VCaP (cell line): ENCODE data around the gene SPATA20.

ENCODE experiments used
- H3K27ac ChIP-seq: fragments of 450-650 bp; 2 replicates; pipeline ENCODE4 v1.5.1; 2017
- TF ChIP-seq, protein P1 (sequence below): fragments of 450-650 bp; conservative IDR thresholded peaks from 2 replicates; pipeline ENCODE4 v1.5.1; 2017; ENCODE audit warnings: mild to moderate bottlenecking, moderate library complexity

The SPATA20 gene

DNA sequence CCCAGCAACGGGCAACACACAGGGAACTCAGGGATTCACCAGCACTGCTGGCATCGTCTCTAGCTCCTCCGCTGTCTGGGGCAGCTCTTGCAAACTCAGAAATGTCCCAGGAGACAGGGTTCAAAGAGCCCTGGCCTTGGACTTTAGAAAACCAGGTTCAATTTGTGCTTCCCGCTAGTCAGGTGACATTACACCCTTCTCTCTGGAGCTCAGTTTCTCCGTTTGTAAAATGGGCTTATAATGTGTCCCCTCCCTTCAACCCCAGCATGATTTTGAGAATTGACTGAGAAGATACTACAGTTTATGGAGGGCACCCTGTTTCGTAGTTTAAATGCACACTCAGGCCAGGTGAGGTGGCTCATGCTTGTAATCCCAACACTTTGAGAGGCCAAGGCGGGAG is 40.7 kb upstream of the SPATA20 start:
- no peak overlapping the region for H3K27ac ChIP-seq
- TF ChIP-seq, protein P1, sequence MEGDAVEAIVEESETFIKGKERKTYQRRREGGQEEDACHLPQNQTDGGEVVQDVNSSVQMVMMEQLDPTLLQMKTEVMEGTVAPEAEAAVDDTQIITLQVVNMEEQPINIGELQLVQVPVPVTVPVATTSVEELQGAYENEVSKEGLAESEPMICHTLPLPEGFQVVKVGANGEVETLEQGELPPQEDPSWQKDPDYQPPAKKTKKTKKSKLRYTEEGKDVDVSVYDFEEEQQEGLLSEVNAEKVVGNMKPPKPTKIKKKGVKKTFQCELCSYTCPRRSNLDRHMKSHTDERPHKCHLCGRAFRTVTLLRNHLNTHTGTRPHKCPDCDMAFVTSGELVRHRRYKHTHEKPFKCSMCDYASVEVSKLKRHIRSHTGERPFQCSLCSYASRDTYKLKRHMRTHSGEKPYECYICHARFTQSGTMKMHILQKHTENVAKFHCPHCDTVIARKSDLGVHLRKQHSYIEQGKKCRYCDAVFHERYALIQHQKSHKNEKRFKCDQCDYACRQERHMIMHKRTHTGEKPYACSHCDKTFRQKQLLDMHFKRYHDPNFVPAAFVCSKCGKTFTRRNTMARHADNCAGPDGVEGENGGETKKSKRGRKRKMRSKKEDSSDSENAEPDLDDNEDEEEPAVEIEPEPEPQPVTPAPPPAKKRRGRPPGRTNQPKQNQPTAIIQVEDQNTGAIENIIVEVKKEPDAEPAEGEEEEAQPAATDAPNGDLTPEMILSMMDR = no peak

DNA sequence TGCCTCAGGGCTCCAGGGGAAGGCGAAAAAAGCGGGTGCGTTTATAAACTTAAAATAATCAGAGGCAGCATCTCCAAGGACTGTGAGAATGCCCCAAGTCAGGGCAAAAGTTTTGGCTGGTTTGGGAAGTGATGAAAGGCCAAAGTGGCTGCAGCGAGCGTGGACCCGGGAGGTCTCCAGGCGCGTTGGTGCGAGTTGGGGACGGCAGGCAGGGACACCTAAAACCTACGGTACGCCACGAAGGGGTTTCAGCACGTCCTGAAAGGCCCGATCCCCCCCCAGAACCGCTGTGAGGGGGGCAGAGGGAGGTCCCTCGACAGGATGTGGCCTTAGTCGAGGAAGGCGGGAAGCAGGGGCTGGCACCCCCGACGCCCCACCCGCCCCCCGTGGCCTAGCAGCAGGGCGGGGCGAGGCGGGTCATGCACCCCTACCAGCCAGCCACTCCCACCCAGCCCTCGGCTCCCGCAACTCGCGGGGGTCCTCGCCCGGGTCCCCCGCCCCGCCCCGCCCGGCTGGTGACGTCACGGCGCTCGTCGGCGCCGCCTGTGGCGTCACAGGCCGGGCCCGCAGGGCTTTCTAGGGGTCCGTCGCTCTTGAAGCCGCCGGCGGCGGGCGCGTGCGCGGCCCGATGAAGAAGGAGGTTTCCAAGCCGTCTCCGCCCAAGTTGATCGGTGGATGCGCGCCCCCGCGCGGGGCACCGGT is 39.0 kb upstream of the SPATA20 start, which contains the start of gene MYCBPAP:
Gene MYCBPAP, plus strand, starts transcription at position 569 of the 702 bp plus-strand sequence. CDS start 236 bp downstream, outside the sequence.
- TF ChIP-seq, protein P1 = peak; percentile 40; the same call in 1 of the 2 replicates
- peak within 1 kb of the TSS; percentile 72 for H3K27ac ChIP-seq

- peak overlapping the region; percentile 72 for H3K27ac ChIP-seq
- TF ChIP-seq, protein P1 = 0 out of 2 replicates have a peak, but pooled peaks have one; percentile 0
Measured at GRCh38 chr17:50508573-50509460, 38.2 kb upstream of the SPATA20 start.

GRCh38 chr17:50511058-50511457 is 35.9 kb upstream of the SPATA20 start:
- no peak overlapping the region for H3K27ac ChIP-seq
- TF ChIP-seq, protein P1 = no peak

DNA sequence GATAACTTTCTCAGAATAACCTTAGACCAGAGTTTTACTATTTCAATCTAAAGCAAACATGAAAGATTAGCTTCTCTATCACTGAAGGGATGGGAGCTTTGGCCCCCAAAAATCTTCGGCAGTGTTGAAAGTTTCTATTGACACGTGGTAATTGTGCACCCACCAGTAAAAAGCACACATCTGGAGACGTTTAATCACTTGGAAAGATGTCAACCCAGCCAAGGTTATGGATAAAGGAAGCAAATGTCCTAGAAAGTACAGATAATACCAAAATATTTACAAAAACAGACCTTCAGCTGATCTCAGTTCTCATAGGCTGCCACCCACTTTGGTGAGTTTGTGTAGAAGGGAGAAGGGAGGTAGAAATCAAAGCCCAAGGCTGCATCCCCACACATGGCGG is 33.5 kb upstream of the SPATA20 start:
- TF ChIP-seq, protein P1 = no peak
- H3K27ac ChIP-seq = no peak overlapping the region

- no peak overlapping the region for H3K27ac ChIP-seq
- TF ChIP-seq, protein P1 = no peak
Measured at GRCh38 chr17:50514388-50514787, 32.6 kb upstream of the SPATA20 start.
